OCI-LY1 (cell line): ENCODE data around the gene MATN3.
"Not testable (repeated sequence)": the region's sequence is repeated elsewhere in the genome, so short reads cannot be mapped to it uniquely, and the experiment has no call there.

Experiments used
- H2AFZ ChIP-seq: fragments of 200-600 bp; sonication (generic), shearing (Covaris generic); 2 replicates; pipeline ENCODE4 v1.6.0; 2014; ENCODE audit warnings: antibody characterized with exemption, mild to moderate bottlenecking, low read length
- H3F3A ChIP-seq: fragments of 200-600 bp; sonication (generic), shearing (Covaris generic); 2 replicates; pipeline ENCODE4 v1.6.0; 2014; ENCODE audit warnings: mild to moderate bottlenecking, antibody characterized with exemption, low read length, moderate library complexity; ENCODE audit not compliant: insufficient read depth
- H3K27ac ChIP-seq: fragments of 200-600 bp; sonication (generic); 2 replicates; pipeline ENCODE4 v1.5.1; 2014; ENCODE audit warnings: low read length, mixed run types, mild to moderate bottlenecking, low read depth; ENCODE audit not compliant: poor library complexity, severe bottlenecking
- H3K27me3 ChIP-seq: fragments of 200-600 bp; sonication (generic); 2 replicates; pipeline ENCODE4 v1.6.0; 2014; ENCODE audit warnings: antibody characterized with exemption, mild to moderate bottlenecking, low read length, moderate library complexity; ENCODE audit not compliant: insufficient read depth
- H3K36me3 ChIP-seq: fragments of 200-600 bp; sonication (generic); 2 replicates; pipeline ENCODE4 v1.6.1; 2014; ENCODE audit warnings: mild to moderate bottlenecking, antibody characterized with exemption, low read length, moderate library complexity, mixed read lengths; ENCODE audit not compliant: insufficient read depth
- H3K4me1 ChIP-seq: fragments of 200-600 bp; sonication (generic); 2 replicates; pipeline ENCODE4 v1.5.1; 2014; ENCODE audit warnings: mild to moderate bottlenecking, low read length, moderate library complexity; ENCODE audit not compliant: insufficient read depth, severe bottlenecking
- H3K4me2 ChIP-seq: fragments of 200-600 bp; sonication (generic), shearing (Covaris generic); 2 replicates; pipeline ENCODE4 v1.6.1; 2014; ENCODE audit warnings: low read length
- H3K4me3 ChIP-seq: fragments of 200-600 bp; sonication (generic); 2 replicates; pipeline ENCODE4 v1.5.1; 2014; ENCODE audit warnings: low read length, low read depth, mild to moderate bottlenecking, mixed read lengths; ENCODE audit not compliant: poor library complexity, severe bottlenecking
- H3K79me2 ChIP-seq: fragments of 200-600 bp; shearing (Covaris generic); 2 replicates; pipeline ENCODE4 v1.6.1; 2016; ENCODE audit warnings: mixed run types, low read length, mixed read lengths; ENCODE audit not compliant: insufficient read depth
- H3K9ac ChIP-seq: fragments of 200-600 bp; sonication (generic), shearing (Covaris generic); 2 replicates; pipeline ENCODE4 v1.6.1; 2014; ENCODE audit warnings: mild to moderate bottlenecking, low read length, mixed read lengths
- H3K9me2 ChIP-seq: fragments of 200-600 bp; sonication (generic), shearing (Covaris generic); 2 replicates; pipeline ENCODE4 v1.6.1; 2014; ENCODE audit warnings: low read depth, mild to moderate bottlenecking, low read length, mixed read lengths
- H3K9me3 ChIP-seq: fragments of 200-600 bp; shearing (Covaris generic); 2 replicates; pipeline ENCODE4 v1.6.1; 2014; ENCODE audit warnings: low read length, mixed read lengths
- H4K20me1 ChIP-seq: fragments of 200-600 bp; sonication (generic), shearing (Covaris generic); 2 replicates; pipeline ENCODE4 v1.6.0; 2016; ENCODE audit warnings: mild to moderate bottlenecking, low read length; ENCODE audit not compliant: insufficient read depth
- CTCF ChIP-seq: fragments of 200-600 bp; sonication (generic), shearing (Covaris generic); IDR thresholded peaks from 2 replicates; pipeline ENCODE4 v1.5.1; 2017; ENCODE audit warnings: mild to moderate bottlenecking, antibody characterized with exemption, low read length, moderate library complexity, mixed read lengths
- EZH2 ChIP-seq: fragments of 200-600 bp; sonication (generic), shearing (Covaris generic); IDR thresholded peaks from 2 replicates; pipeline ENCODE4 v1.8.0; 2017; ENCODE audit warnings: borderline replicate concordance, mixed run types, mild to moderate bottlenecking, antibody characterized with exemption, low read length, moderate library complexity, mixed read lengths

MATN3 gene

GRCh38 chr2:20049637-20050036, 37.2 kb upstream of the MATN3 start:
- Histone ChIP-seq H3K9me3 (no peaks in the 10 kb centered on the region), H3K4me3 (peak overlapping the region; percentile 71), H3K9me2 (no peaks in the 10 kb centered on the region), H3K27me3 (no peaks in the 10 kb centered on the region), H3K4me2 (peak overlapping the region; percentile 90), H2AFZ (no peak overlapping the region), H3K4me1 (peaks cover 31% of the 10 kb centered on the region), H3K79me2 (peaks cover 48% of the 10 kb centered on the region), H4K20me1 (no peaks in the 10 kb centered on the region), H3K27ac (peak overlapping the region; percentile 67), H3F3A (no peaks in the 10 kb centered on the region), H3K9ac (peak overlapping the region; percentile 69), H3K36me3 (no peaks in the 10 kb centered on the region)
- TF ChIP-seq EZH2, result no peak
- TF ChIP-seq CTCF, result no peak

GRCh38 chr2:20048488-20049448, 36.3 kb upstream of the MATN3 start:
- H3K27me3 ChIP-seq, result no peaks in the 10 kb centered on the region
- TF ChIP-seq CTCF, result no peak
- no peak for TF ChIP-seq EZH2
- peak overlapping the region; percentile 90 for H3K4me2 ChIP-seq
- no peaks in the 10 kb centered on the region for H3K9me3 ChIP-seq
- H3K36me3 ChIP-seq, result no peaks in the 10 kb centered on the region
- peaks cover 31% of the 10 kb centered on the region for H3K4me1 ChIP-seq
- no peak overlapping the region for H2AFZ ChIP-seq
- no peaks in the 10 kb centered on the region for H3F3A ChIP-seq
- H3K9me2 ChIP-seq, result no peaks in the 10 kb centered on the region
- H3K79me2 ChIP-seq, result peaks cover 55% of the 10 kb centered on the region
- H3K27ac ChIP-seq, result peak overlapping the region; percentile 67
- H3K9ac ChIP-seq, result peak overlapping the region; percentile 69; the same call in 1 of the 2 replicates
- peak overlapping the region; percentile 71 for H3K4me3 ChIP-seq
- no peaks in the 10 kb centered on the region for H4K20me1 ChIP-seq

- H3F3A ChIP-seq, H3K27ac ChIP-seq, H3K9me2 ChIP-seq, H3K4me3 ChIP-seq, H3K9me3 ChIP-seq, H3K4me2 ChIP-seq, H2AFZ ChIP-seq, H3K9ac ChIP-seq, H4K20me1 ChIP-seq, H3K36me3 ChIP-seq, H3K27me3 ChIP-seq: not testable (repeated sequence)
- H3K4me1 ChIP-seq, result peaks cover 23% of the 10 kb centered on the region
- peaks cover 57% of the 10 kb centered on the region for H3K79me2 ChIP-seq
Measured at GRCh38 chr2:20045712-20046292, 33.3 kb upstream of the MATN3 start.
